Activated naive CD8-positive, alpha-beta T cell treated with anti-CD3 and anti-CD28 coated beads for 36 hours (primary cell): ENCODE results near the gene PRDM2. TPM values are rescaled to one million over a fixed set of nuclear protein-coding genes. Genes with fewer than 3 reads are reported as not detected.
"Not testable (repeated sequence)": the region's sequence is repeated elsewhere in the genome, so short reads cannot be mapped to it uniquely, and the experiment has no call there.

Experiments used
- DNase-seq: peaks from one replicate; pipeline ENCODE4 v3.0.0; 2021
- H3K27ac Mint-ChIP-seq: one replicate; pipeline ENCODE4 v1.8.0; 2022; ENCODE audit warnings: mild to moderate bottlenecking, moderate library complexity, mixed read lengths
- H3K27me3 Mint-ChIP-seq: one replicate; pipeline ENCODE4 v1.8.0; 2022; ENCODE audit warnings: mild to moderate bottlenecking, mixed read lengths
- H3K36me3 Mint-ChIP-seq: one replicate; pipeline ENCODE4 v1.8.0; 2021; ENCODE audit warnings: mild to moderate bottlenecking, mixed read lengths
- H3K4me1 Mint-ChIP-seq: one replicate; pipeline ENCODE4 v1.8.0; 2021; ENCODE audit warnings: mixed read lengths
- H3K4me3 Mint-ChIP-seq: one replicate; pipeline ENCODE4 v1.8.0; 2022; ENCODE audit warnings: mild to moderate bottlenecking, moderate library complexity, mixed read lengths
- H3K9me3 Mint-ChIP-seq: one replicate; pipeline ENCODE4 v1.8.0; 2022; ENCODE audit warnings: mixed read lengths
- total RNA-seq, 2 experiments: library from RNA; stranded (reverse); gene quantifications; one replicate each; pipeline ENCODE4 v1.2.3, GENCODE V29; 2021

The PRDM2 gene
- total RNA-seq, 2 experiments from 2014 or later = 47.3 to 57.5 TPM

- H3K27ac Mint-ChIP-seq = no peak overlapping the region
These were observed 10.1 kb downstream of the PRDM2 start for GRCh38 chr1:13710086-13710485.

GRCh38 chr1:13714851-13715250 is 14.9 kb downstream of the PRDM2 start:
- Mint-ChIP-seq H3K27ac (no peak overlapping the region), H3K4me1 (peaks cover 47% of the 10 kb centered on the region), H3K36me3 (peaks cover 28% of the 10 kb centered on the region), H3K9me3 (peaks cover 1% of the 10 kb centered on the region), H3K4me3 (no peak overlapping the region), H3K27me3 (no peaks in the 10 kb centered on the region)
- no peak for DNase-seq

More at GRCh38 chr1:13710086-13710485, 10.1 kb downstream of the PRDM2 start:
- Mint-ChIP-seq H3K27me3 (no peaks in the 10 kb centered on the region), H3K4me3 (no peak overlapping the region), H3K4me1 (peaks cover 68% of the 10 kb centered on the region), H3K9me3 (no peaks in the 10 kb centered on the region), H3K36me3 (peaks cover 19% of the 10 kb centered on the region)
- no peak for DNase-seq

DNA sequence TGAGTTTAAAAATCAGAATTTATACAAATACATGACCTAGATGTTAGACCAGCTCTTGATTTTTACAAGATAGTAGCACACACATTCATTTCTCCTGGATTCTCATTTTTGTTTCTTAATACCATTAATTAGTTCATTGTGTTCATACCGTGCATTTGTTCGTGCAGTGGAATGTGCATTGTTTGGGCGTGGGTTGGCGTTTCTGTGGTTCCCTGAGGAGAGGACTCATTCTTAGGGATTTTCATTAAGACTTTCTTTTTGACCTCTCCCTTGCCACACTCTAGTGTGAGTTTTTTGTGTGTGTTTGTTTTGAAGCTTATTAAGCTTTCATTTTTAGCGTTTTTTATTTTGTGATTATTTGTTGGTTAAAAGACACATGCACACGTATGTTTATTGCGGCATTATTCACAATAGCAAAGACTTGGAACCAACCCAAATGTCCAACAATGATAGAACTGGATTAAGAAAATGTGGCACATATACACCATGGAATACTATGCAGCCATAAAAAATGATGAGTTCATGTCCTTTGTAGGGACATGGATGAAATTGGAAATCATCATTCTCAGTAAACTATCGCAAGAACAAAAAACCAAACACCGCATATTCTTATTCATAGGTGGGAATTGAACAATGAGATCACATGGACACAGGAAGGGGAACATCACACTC is 15.8 kb downstream of the PRDM2 start:
- H3K4me3 Mint-ChIP-seq, H3K27ac Mint-ChIP-seq, H3K27me3 Mint-ChIP-seq, H3K9me3 Mint-ChIP-seq, DNase-seq: not testable (repeated sequence)
- Mint-ChIP-seq H3K36me3 (peaks cover 28% of the 10 kb centered on the region), H3K4me1 (peaks cover 45% of the 10 kb centered on the region)

DNA sequence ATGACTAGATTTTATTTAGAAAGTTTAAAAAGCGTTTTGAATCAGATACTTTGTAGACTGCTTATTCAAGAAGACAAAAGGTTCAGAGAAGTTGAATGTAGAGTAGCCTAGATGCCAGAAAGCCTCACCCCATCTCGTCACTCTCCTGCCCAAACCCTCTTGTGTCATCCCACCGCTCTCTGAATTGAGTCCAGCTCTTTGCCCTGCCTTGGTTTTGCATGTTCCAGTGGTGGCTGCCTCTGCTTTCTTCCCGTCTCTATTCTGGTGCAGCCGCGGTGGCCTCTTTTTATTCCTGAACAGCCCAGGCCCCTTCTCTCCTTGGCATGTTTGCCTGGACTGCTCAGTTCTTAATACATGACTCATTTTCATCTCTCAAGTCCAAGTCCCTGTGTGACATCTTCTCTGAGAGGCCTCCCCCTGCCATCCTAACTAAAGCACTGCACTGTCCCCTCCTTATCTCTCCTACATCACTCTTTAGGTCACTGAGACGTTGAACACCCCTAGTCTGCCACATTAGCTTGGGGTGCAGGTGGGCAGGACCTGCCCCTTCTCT is 22.9 kb downstream of the PRDM2 start:
- H3K36me3 Mint-ChIP-seq = peaks cover 22% of the 10 kb centered on the region
- no peaks in the 10 kb centered on the region for H3K27me3 Mint-ChIP-seq
- peak overlapping the region; percentile 37 for H3K27ac Mint-ChIP-seq
- H3K9me3 Mint-ChIP-seq = no peaks in the 10 kb centered on the region
- DNase-seq = no peak
- H3K4me3 Mint-ChIP-seq = no peak overlapping the region
- H3K4me1 Mint-ChIP-seq = peaks cover 47% of the 10 kb centered on the region

- H3K27ac Mint-ChIP-seq = peak overlapping the region; percentile 18
- H3K36me3 Mint-ChIP-seq = peaks cover 18% of the 10 kb centered on the region
- H3K9me3 Mint-ChIP-seq = no peaks in the 10 kb centered on the region
- H3K4me3 Mint-ChIP-seq = no peak overlapping the region
- H3K27me3 Mint-ChIP-seq = no peaks in the 10 kb centered on the region
- DNase-seq = no peak
- peaks cover 50% of the 10 kb centered on the region for H3K4me1 Mint-ChIP-seq
These were observed 23.8 kb downstream of the PRDM2 start for GRCh38 chr1:13723810-13724209.

- H3K9me3 Mint-ChIP-seq = no peaks in the 10 kb centered on the region
- peaks cover 15% of the 10 kb centered on the region for H3K36me3 Mint-ChIP-seq
- H3K4me1 Mint-ChIP-seq = peaks cover 58% of the 10 kb centered on the region
- no peak overlapping the region for H3K4me3 Mint-ChIP-seq
- no peaks in the 10 kb centered on the region for H3K27me3 Mint-ChIP-seq
- peak; percentile 38 for DNase-seq
- H3K27ac Mint-ChIP-seq = peak overlapping the region; percentile 26
These were observed 25.8 kb downstream of the PRDM2 start for GRCh38 chr1:13725714-13726175.

- peaks cover 66% of the 10 kb centered on the region for H3K4me1 Mint-ChIP-seq
- no peaks in the 10 kb centered on the region for H3K27me3 Mint-ChIP-seq
- H3K36me3 Mint-ChIP-seq = peaks cover 26% of the 10 kb centered on the region
- no peak overlapping the region for H3K4me3 Mint-ChIP-seq
- DNase-seq = no peak
- peak overlapping the region; percentile 40 for H3K27ac Mint-ChIP-seq
- H3K9me3 Mint-ChIP-seq = no peaks in the 10 kb centered on the region
These were observed 28.2 kb downstream of the PRDM2 start for GRCh38 chr1:13728091-13728715.

DNA sequence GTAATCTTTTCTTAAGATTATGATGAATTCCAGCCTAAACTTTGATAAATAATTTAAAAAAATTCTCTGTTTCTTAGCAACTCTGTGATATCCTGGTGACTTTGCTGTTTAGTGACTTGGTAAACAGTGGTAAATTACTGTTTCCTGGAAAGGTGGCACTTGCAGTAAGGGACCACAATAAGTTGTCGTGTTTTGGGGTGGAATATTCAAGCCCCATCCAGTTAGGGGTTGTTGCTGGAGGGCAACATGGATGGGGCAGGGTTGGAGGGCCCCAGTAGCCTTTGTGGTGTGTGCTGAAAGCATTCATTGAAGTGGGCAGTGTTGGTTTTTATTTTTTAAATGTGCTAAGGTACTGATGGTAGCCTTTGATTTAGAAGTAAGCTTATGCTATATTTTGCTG is 30.3 kb downstream of the PRDM2 start:
- H3K27me3 Mint-ChIP-seq = no peaks in the 10 kb centered on the region
- H3K9me3 Mint-ChIP-seq = no peaks in the 10 kb centered on the region
- H3K4me1 Mint-ChIP-seq = peaks cover 74% of the 10 kb centered on the region
- peaks cover 31% of the 10 kb centered on the region for H3K36me3 Mint-ChIP-seq
- peak overlapping the region; percentile 99 for H3K27ac Mint-ChIP-seq
- H3K4me3 Mint-ChIP-seq = peak overlapping the region; percentile 88
- DNase-seq = no peak

DNA sequence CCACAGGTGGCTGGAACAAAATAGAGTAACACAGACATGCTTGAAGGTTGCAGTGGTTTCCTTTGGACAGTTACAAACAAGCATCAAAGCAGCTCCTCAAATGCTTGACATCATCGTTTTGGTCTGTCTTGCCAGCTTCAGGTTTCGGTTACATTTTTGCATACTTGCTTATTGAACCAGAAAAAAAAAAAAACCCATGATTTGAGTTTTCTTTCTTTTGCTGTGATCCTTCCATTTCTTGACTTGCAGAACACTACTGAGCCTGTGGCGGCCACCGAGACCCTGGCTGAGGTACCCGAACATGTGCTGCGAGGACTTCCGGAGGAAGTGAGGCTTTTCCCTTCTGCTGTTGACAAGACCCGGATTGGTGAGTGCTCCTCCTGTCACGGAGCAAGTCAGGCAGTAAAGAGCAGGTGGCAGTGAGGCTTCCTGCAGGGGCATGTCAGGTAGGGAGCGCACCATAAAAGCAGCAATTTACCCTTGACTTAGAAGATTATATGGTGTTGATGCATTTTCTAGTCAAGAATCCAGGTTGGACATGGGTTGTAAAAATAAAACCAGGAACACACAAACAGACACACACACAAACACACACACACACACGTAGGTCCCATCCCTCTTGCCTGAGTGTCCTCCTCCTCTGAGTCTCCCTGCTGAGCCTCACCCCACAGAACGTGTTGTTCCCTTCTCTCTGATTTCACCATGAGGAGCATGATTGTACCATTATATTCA is 30.9 kb downstream of the PRDM2 start:
- H3K27ac Mint-ChIP-seq = peak overlapping the region; percentile 99
- peak overlapping the region; percentile 88 for H3K4me3 Mint-ChIP-seq
- DNase-seq = peak; percentile 87
- H3K27me3 Mint-ChIP-seq = no peaks in the 10 kb centered on the region
- H3K4me1 Mint-ChIP-seq = peaks cover 74% of the 10 kb centered on the region
- peaks cover 35% of the 10 kb centered on the region for H3K36me3 Mint-ChIP-seq
- no peaks in the 10 kb centered on the region for H3K9me3 Mint-ChIP-seq

- H3K4me1 Mint-ChIP-seq = peaks cover 72% of the 10 kb centered on the region
- H3K9me3 Mint-ChIP-seq = no peaks in the 10 kb centered on the region
- peaks cover 35% of the 10 kb centered on the region for H3K36me3 Mint-ChIP-seq
- H3K27me3 Mint-ChIP-seq = no peaks in the 10 kb centered on the region
- H3K4me3 Mint-ChIP-seq = peak overlapping the region; percentile 88
- no peak for DNase-seq
- peak overlapping the region; percentile 99 for H3K27ac Mint-ChIP-seq
These were observed 31.9 kb downstream of the PRDM2 start for GRCh38 chr1:13731897-13732296.

DNA sequence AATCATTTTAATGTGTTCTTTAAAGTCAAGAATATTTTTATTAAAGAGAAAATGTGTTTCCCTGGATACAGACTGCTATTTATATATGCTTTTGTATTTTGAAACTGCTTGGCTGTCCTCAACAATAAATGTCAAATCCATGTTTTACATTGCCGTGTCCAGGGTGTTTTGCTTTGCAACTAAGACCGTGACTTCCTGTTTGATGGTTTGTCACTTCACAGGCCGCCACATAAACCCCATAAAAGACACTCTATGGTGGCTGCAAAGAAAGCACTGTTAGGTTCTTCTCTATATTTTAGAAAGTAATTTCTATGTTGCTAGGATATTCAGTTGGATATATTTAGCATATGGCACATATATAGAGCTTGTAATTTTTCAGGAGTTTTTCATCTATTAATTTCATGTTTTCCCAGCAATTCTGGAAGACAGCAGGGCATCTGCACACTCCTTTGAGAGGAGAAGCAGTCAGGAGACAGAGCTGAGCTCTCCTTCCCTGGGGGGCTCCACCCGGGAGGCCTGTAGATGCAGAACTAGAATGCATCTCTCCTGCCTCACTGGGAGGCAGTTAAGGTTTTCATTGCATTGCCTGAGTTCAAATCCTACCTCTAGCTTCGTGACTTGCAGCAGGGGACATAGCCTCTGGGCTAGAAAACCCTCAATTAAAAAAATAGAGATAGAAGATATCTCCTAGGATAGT is 33.1 kb downstream of the PRDM2 start:
- no peaks in the 10 kb centered on the region for H3K9me3 Mint-ChIP-seq
- H3K4me1 Mint-ChIP-seq = peaks cover 76% of the 10 kb centered on the region
- peak overlapping the region; percentile 52 for H3K4me3 Mint-ChIP-seq
- H3K27ac Mint-ChIP-seq = peak overlapping the region; percentile 82
- DNase-seq = no peak
- H3K36me3 Mint-ChIP-seq = peaks cover 34% of the 10 kb centered on the region
- H3K27me3 Mint-ChIP-seq = no peaks in the 10 kb centered on the region

DNA sequence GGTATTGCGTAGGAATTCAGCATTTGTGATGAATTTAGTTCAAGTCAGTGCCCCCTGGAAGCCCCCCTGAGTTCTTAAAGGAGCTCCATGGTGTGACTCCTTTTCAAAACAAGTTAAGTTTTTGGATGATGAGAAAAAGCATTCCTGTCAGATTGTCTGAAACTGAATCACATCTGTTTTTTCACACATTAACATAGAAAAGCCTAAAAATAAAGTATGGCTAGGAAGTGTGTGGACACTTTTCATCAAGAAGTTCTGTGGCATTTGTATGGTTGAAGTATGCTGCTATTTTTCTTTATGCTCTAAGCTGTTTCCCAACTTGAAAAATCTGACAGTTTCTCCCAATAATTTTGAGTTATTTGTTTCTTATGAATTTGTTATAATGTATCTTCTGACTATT is 33.7 kb downstream of the PRDM2 start:
- Mint-ChIP-seq H3K4me1 (peaks cover 75% of the 10 kb centered on the region), H3K9me3 (no peaks in the 10 kb centered on the region), H3K27ac (peak overlapping the region; percentile 82), H3K27me3 (no peaks in the 10 kb centered on the region), H3K4me3 (peak overlapping the region; percentile 52), H3K36me3 (peaks cover 34% of the 10 kb centered on the region)
- DNase-seq = no peak

DNA sequence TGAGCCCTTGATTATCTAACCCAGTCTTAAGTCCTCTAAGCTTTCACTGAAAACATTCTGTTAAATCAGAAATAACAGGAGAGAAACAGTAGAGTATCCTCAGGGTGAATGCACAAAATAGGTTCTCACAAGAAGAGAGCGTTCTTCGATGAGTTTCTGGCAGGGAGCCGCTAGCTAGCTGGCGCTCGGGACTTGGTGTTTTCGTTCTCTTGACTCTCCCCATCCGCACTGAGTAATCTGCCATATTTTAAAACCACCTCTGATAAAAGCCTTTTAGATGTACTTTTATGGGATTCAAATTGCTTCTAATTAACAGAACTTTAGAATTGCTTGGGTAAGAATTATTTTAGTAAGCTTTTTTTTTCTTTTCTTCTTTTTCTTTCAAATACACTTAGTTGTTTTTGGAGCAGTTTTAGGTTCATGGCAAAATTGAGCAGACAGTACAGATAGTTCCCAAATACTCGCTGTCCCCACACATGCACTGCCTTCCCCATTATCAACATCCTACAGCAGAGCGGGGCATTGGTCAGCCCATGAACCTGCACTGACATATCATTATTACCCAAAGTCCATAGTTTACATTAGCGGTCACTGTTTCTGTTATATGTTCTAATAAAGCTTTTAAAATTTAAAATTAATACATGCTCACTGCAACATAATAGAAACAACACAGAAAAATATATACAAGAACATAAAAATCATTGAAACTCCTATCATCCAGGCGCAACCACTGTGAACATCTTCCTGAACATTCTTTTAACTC is 35.4 kb downstream of the PRDM2 start:
- DNase-seq = no peak
- peaks cover 37% of the 10 kb centered on the region for H3K36me3 Mint-ChIP-seq
- peak overlapping the region; percentile 73 for H3K27ac Mint-ChIP-seq
- H3K4me3 Mint-ChIP-seq = no peak overlapping the region
- peaks cover 69% of the 10 kb centered on the region for H3K4me1 Mint-ChIP-seq
- H3K27me3 Mint-ChIP-seq = no peaks in the 10 kb centered on the region
- H3K9me3 Mint-ChIP-seq = no peaks in the 10 kb centered on the region

DNA sequence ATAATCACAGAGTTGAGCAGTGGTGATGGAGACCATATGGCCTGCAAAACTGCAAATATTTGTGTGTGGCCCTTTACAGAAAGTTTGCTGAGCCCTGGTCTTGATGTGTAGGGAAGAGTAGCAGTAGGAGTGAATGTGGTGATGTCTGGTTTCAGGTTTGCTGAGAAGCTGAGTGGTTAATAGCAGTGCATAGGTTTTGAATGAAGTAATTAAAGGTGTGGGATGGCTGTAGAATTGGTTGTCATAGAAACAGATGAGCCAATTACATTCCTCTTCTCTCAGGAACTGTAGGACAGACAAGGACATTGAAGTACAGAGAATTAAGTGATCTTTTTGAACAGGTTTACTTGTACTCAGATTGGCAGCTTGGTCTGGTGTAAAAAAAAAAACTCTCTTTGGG is 37.4 kb downstream of the PRDM2 start:
- no peak overlapping the region for H3K4me3 Mint-ChIP-seq
- peak overlapping the region; percentile 62 for H3K27ac Mint-ChIP-seq
- peaks cover 60% of the 10 kb centered on the region for H3K4me1 Mint-ChIP-seq
- H3K9me3 Mint-ChIP-seq = no peaks in the 10 kb centered on the region
- H3K27me3 Mint-ChIP-seq = no peaks in the 10 kb centered on the region
- DNase-seq = no peak
- H3K36me3 Mint-ChIP-seq = peaks cover 25% of the 10 kb centered on the region
